WTC11 (cell line): ENCODE results near the gene TRIM75. TPM values are rescaled to one million over a fixed set of nuclear protein-coding genes. Genes with fewer than 3 reads are reported as not detected.

ENCODE experiments used
- ATAC-seq: fragments of 200-7000 bp; cut with Tn5 transposase; 2 replicates; pipeline ENCODE4 v1.10.0; 2021; ENCODE audit warnings: mild to moderate bottlenecking, moderate library complexity
- CTCF ChIA-PET: fragments of 300-600 bp; sonication (Branson Sonifier 250); formaldehyde crosslinking; loops from one replicate; lab custom pipeline; 2021; ENCODE audit warnings: antibody characterized with exemption; lab: Charles Lee
- POLR2A ChIA-PET: fragments of 350-600 bp; sonication (Branson Sonifier 250); formaldehyde crosslinking; loops from one replicate; lab custom pipeline; 2021; ENCODE audit warnings: antibody characterized with exemption; lab: Charles Lee
- DNase-seq: peaks from one replicate; pipeline ENCODE4 v3.0.0; 2021; ENCODE audit warnings: low spot score
- H3K27ac Mint-ChIP-seq: 2 replicates; pipeline ENCODE4 v1.8.0; 2021; ENCODE audit warnings: mixed read lengths
- H3K27me3 Mint-ChIP-seq: 2 replicates; pipeline ENCODE4 v1.8.0; 2021; ENCODE audit warnings: low read depth, mild to moderate bottlenecking, moderate library complexity, mixed read lengths
- H3K36me3 Mint-ChIP-seq: 2 replicates; pipeline ENCODE4 v1.8.0; 2021; ENCODE audit warnings: mixed read lengths
- H3K4me1 Mint-ChIP-seq: 2 replicates; pipeline ENCODE4 v1.8.0; 2022; ENCODE audit warnings: mixed read lengths
- H3K4me3 Mint-ChIP-seq: 2 replicates; pipeline ENCODE4 v1.8.0; 2021; ENCODE audit warnings: mild to moderate bottlenecking, moderate library complexity, mixed read lengths
- H3K9me3 Mint-ChIP-seq: 2 replicates; pipeline ENCODE4 v1.8.0; 2021; ENCODE audit warnings: mixed read lengths
- ATF1 ChIP-seq: sonication (generic); formaldehyde crosslinking; IDR thresholded peaks from 2 replicates; pipeline ENCODE4 v1.8.1; 2023; ENCODE audit warnings: mild to moderate bottlenecking, moderate library complexity, missing genetic modification reagents
- CREM ChIP-seq: sonication (generic); formaldehyde crosslinking; IDR thresholded peaks from 2 replicates; pipeline ENCODE4 v1.8.1; 2022; ENCODE audit warnings: mild to moderate bottlenecking, missing genetic modification reagents, moderate library complexity
- E2F4 ChIP-seq: sonication (generic); formaldehyde crosslinking; IDR thresholded peaks from 2 replicates; pipeline ENCODE4 v1.8.1; 2022; ENCODE audit warnings: low read depth, mild to moderate bottlenecking, moderate library complexity, missing genetic modification reagents, borderline replicate concordance
- ETV6 ChIP-seq: sonication (generic); formaldehyde crosslinking; IDR thresholded peaks from 2 replicates; pipeline ENCODE4 v1.8.1; 2022; ENCODE audit warnings: mild to moderate bottlenecking, missing genetic modification reagents
- FOXJ3 ChIP-seq: sonication (generic); formaldehyde crosslinking; IDR thresholded peaks from 2 replicates; pipeline ENCODE4 v1.9.0; 2021; ENCODE audit warnings: missing genetic modification reagents, mild to moderate bottlenecking, borderline replicate concordance
- FOXK1 ChIP-seq: sonication (generic); formaldehyde crosslinking; IDR thresholded peaks from 2 replicates; pipeline ENCODE4 v1.8.0; 2022; ENCODE audit warnings: mild to moderate bottlenecking, moderate library complexity, missing genetic modification reagents
- FOXP1 ChIP-seq: sonication (generic); formaldehyde crosslinking; IDR thresholded peaks from 2 replicates; pipeline ENCODE4 v1.8.0; 2022; ENCODE audit warnings: missing genetic modification reagents, mild to moderate bottlenecking, moderate library complexity, borderline replicate concordance
- GABPB1 ChIP-seq: sonication (generic); formaldehyde crosslinking; IDR thresholded peaks from 2 replicates; pipeline ENCODE4 v1.8.1; 2023; ENCODE audit warnings: mild to moderate bottlenecking, missing genetic modification reagents
- HMGA2 ChIP-seq: fragments of 250-450 bp; sonication (Bioruptor Pico); IDR thresholded peaks from 2 replicates; pipeline ENCODE4 v1.4.0; 2021; ENCODE audit warnings: mild to moderate bottlenecking, moderate library complexity
- IRF1 ChIP-seq: sonication (generic); formaldehyde crosslinking; IDR thresholded peaks from 2 replicates; pipeline ENCODE4 v1.8.0; 2023; ENCODE audit warnings: missing genetic modification reagents
- MYBL2 ChIP-seq: sonication (generic); formaldehyde crosslinking; IDR thresholded peaks from 2 replicates; pipeline ENCODE4 v1.8.1; 2023; ENCODE audit warnings: mild to moderate bottlenecking, moderate library complexity, missing genetic modification reagents
- RORB ChIP-seq: fragments of 250-450 bp; sonication (Bioruptor Pico); IDR thresholded peaks from 2 replicates; pipeline ENCODE4 v1.9.0; 2021; ENCODE audit warnings: mild to moderate bottlenecking
- SP1 ChIP-seq: sonication (generic); formaldehyde crosslinking; conservative IDR thresholded peaks from 2 replicates; pipeline ENCODE4 v1.8.1; 2022; ENCODE audit warnings: missing genetic modification reagents
- ZNF138 ChIP-seq: sonication (generic); formaldehyde crosslinking; conservative IDR thresholded peaks from 2 replicates; pipeline ENCODE4 v1.8.1; 2022; ENCODE audit warnings: mild to moderate bottlenecking, moderate library complexity, missing genetic modification reagents
- ZNF219 ChIP-seq: sonication (generic); formaldehyde crosslinking; IDR thresholded peaks from 2 replicates; pipeline ENCODE4 v1.8.0; 2023; ENCODE audit warnings: missing genetic modification reagents, mild to moderate bottlenecking, borderline replicate concordance
- ZNF416 ChIP-seq: fragments of 250-450 bp; sonication (Bioruptor Pico); IDR thresholded peaks from 2 replicates; pipeline ENCODE4 v1.9.0; 2021; ENCODE audit warnings: mild to moderate bottlenecking, inconsistent platforms
- ZNF671 ChIP-seq: fragments of 250-450 bp; sonication (Bioruptor Pico); IDR thresholded peaks from 2 replicates; pipeline ENCODE4 v1.8.0; 2021; ENCODE audit warnings: mild to moderate bottlenecking
- total RNA-seq: library from RNA; stranded (reverse); gene quantifications from 3 replicates; pipeline ENCODE4 v1.2.3, GENCODE V29; 2021
- TF ChIP-seq, protein P1 (sequence below): sonication (generic); formaldehyde crosslinking; IDR thresholded peaks from 2 replicates; pipeline ENCODE4 v1.8.1; 2023; ENCODE audit warnings: mild to moderate bottlenecking, missing genetic modification reagents
- TF ChIP-seq, protein P2 (sequence below): sonication (generic); formaldehyde crosslinking; IDR thresholded peaks from 2 replicates; pipeline ENCODE4 v1.8.1; 2022; ENCODE audit warnings: mild to moderate bottlenecking, moderate library complexity, missing genetic modification reagents
- TF ChIP-seq, protein P3 (sequence below): fragments of 250-450 bp; sonication (Bioruptor Pico); IDR thresholded peaks from 2 replicates; pipeline ENCODE4 v1.9.0; 2021; ENCODE audit warnings: mild to moderate bottlenecking
- TF ChIP-seq, protein P4 (sequence below): sonication (generic); formaldehyde crosslinking; IDR thresholded peaks from 2 replicates; pipeline ENCODE4 v1.8.0; 2022; ENCODE audit warnings: missing genetic modification reagents
- TF ChIP-seq, protein P5 (sequence below): sonication (generic); formaldehyde crosslinking; conservative IDR thresholded peaks from 2 replicates; pipeline ENCODE4 v1.8.1; 2022; ENCODE audit warnings: mild to moderate bottlenecking, missing genetic modification reagents

TRIM75 gene
- total RNA-seq, 1 experiment from 2014 or later, result not detected

- TF ChIP-seq IRF1 (CRISPR knock-in tag) (no peak), FOXK1 (CRISPR knock-in tag) (no peak), FOXJ3 (no peak)
- TF ChIP-seq, protein P1, sequence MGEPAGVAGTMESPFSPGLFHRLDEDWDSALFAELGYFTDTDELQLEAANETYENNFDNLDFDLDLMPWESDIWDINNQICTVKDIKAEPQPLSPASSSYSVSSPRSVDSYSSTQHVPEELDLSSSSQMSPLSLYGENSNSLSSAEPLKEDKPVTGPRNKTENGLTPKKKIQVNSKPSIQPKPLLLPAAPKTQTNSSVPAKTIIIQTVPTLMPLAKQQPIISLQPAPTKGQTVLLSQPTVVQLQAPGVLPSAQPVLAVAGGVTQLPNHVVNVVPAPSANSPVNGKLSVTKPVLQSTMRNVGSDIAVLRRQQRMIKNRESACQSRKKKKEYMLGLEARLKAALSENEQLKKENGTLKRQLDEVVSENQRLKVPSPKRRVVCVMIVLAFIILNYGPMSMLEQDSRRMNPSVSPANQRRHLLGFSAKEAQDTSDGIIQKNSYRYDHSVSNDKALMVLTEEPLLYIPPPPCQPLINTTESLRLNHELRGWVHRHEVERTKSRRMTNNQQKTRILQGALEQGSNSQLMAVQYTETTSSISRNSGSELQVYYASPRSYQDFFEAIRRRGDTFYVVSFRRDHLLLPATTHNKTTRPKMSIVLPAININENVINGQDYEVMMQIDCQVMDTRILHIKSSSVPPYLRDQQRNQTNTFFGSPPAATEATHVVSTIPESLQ (CRISPR knock-in tag), result no peak
Observed at GRCh38 chr4:165009493-165010227, 44.0 kb upstream of the TRIM75 start (continued).

DNA sequence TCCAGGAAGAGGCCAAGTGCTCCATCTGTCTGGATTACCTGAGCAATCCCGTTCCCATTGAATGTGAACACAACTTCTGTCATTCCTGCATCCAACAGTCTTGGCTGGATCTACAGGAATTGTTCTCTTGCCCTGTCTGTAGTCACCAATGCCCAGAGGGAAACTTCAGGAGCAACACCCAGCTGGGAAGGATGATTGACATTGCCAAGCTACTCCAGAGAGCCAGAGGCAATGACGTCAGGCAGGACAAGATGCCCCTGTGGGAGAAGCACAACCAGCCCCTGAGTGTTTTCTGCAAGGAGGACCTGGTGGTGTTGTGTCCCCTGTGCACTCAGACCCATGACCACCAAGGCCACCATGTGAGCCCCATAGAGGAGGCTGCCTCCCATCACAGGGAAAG is 43.2 kb upstream of the TRIM75 start:
- ATAC-seq (no peak), DNase-seq (no peak)
- H3K36me3 Mint-ChIP-seq, result no peaks in the 10 kb centered on the region
- H3K4me3 Mint-ChIP-seq, result no peak overlapping the region
- H3K9me3 Mint-ChIP-seq, result no peaks in the 10 kb centered on the region
- H3K4me1 Mint-ChIP-seq, result no peaks in the 10 kb centered on the region
- no peaks in the 10 kb centered on the region; the same call in 1 of the 2 replicates for H3K27me3 Mint-ChIP-seq
- POLR2A ChIA-PET, result no interaction called here
- TF ChIP-seq FOXP1 (CRISPR knock-in tag), result no peak
- TF ChIP-seq ATF1 (CRISPR knock-in tag), result no peak
- no peak for TF ChIP-seq CREM (CRISPR knock-in tag)
- no peak for TF ChIP-seq MYBL2 (CRISPR knock-in tag)
- TF ChIP-seq ZNF138 (CRISPR knock-in tag), result no peak
- CTCF ChIA-PET, result no interaction called here
- H3K27ac Mint-ChIP-seq, result no peak overlapping the region

DNA sequence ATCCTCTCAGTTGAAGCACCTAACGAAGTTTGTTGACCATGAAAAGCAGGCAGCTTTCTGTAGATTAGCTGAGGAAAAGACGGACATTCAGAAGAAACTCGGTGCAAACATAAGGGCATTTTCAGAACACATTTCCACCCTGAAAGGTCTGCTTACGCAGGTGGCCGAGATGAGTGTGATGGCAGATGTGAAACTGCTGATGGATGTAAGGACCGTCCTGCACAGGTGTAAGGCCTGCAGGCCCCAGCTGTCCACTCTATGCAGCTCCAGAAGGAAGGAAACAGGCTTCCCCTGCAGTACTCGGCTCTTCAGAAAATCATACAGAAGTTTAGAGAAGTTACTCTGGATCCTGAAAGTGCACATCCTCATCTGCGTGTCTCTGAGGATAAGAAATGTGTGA is 42.7 kb upstream of the TRIM75 start:
- ATAC-seq (no peak), DNase-seq (no peak)
- ChIA-PET CTCF (no interaction called here), POLR2A (no interaction called here)
- Mint-ChIP-seq H3K36me3 (no peaks in the 10 kb centered on the region), H3K4me1 (no peaks in the 10 kb centered on the region), H3K4me3 (no peak overlapping the region), H3K9me3 (no peaks in the 10 kb centered on the region), H3K27ac (no peak overlapping the region), H3K27me3 (no peaks in the 10 kb centered on the region; the same call in 1 of the 2 replicates)
- TF ChIP-seq SP1 (CRISPR knock-in tag) (no peak), FOXJ3 (no peak), GABPB1 (CRISPR knock-in tag) (no peak), ZNF671 (CRISPR knock-in tag) (no peak), ZNF219 (CRISPR knock-in tag) (no peak), FOXK1 (CRISPR knock-in tag) (no peak), ETV6 (CRISPR knock-in tag) (no peak), E2F4 (CRISPR knock-in tag) (no peak), ZNF416 (CRISPR knock-in tag) (no peak), HMGA2 (CRISPR knock-in tag) (no peak), RORB (CRISPR knock-in tag) (no peak), ATF1 (CRISPR knock-in tag) (no peak)
- TF ChIP-seq, protein P2, sequence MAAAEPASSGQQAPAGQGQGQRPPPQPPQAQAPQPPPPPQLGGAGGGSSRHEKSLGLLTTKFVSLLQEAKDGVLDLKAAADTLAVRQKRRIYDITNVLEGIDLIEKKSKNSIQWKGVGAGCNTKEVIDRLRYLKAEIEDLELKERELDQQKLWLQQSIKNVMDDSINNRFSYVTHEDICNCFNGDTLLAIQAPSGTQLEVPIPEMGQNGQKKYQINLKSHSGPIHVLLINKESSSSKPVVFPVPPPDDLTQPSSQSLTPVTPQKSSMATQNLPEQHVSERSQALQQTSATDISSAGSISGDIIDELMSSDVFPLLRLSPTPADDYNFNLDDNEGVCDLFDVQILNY (CRISPR knock-in tag), result no peak
- TF ChIP-seq, protein P3, sequence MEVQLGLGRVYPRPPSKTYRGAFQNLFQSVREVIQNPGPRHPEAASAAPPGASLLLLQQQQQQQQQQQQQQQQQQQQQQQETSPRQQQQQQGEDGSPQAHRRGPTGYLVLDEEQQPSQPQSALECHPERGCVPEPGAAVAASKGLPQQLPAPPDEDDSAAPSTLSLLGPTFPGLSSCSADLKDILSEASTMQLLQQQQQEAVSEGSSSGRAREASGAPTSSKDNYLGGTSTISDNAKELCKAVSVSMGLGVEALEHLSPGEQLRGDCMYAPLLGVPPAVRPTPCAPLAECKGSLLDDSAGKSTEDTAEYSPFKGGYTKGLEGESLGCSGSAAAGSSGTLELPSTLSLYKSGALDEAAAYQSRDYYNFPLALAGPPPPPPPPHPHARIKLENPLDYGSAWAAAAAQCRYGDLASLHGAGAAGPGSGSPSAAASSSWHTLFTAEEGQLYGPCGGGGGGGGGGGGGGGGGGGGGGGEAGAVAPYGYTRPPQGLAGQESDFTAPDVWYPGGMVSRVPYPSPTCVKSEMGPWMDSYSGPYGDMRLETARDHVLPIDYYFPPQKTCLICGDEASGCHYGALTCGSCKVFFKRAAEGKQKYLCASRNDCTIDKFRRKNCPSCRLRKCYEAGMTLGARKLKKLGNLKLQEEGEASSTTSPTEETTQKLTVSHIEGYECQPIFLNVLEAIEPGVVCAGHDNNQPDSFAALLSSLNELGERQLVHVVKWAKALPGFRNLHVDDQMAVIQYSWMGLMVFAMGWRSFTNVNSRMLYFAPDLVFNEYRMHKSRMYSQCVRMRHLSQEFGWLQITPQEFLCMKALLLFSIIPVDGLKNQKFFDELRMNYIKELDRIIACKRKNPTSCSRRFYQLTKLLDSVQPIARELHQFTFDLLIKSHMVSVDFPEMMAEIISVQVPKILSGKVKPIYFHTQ (CRISPR knock-in tag), result no peak
- TF ChIP-seq, protein P4, sequence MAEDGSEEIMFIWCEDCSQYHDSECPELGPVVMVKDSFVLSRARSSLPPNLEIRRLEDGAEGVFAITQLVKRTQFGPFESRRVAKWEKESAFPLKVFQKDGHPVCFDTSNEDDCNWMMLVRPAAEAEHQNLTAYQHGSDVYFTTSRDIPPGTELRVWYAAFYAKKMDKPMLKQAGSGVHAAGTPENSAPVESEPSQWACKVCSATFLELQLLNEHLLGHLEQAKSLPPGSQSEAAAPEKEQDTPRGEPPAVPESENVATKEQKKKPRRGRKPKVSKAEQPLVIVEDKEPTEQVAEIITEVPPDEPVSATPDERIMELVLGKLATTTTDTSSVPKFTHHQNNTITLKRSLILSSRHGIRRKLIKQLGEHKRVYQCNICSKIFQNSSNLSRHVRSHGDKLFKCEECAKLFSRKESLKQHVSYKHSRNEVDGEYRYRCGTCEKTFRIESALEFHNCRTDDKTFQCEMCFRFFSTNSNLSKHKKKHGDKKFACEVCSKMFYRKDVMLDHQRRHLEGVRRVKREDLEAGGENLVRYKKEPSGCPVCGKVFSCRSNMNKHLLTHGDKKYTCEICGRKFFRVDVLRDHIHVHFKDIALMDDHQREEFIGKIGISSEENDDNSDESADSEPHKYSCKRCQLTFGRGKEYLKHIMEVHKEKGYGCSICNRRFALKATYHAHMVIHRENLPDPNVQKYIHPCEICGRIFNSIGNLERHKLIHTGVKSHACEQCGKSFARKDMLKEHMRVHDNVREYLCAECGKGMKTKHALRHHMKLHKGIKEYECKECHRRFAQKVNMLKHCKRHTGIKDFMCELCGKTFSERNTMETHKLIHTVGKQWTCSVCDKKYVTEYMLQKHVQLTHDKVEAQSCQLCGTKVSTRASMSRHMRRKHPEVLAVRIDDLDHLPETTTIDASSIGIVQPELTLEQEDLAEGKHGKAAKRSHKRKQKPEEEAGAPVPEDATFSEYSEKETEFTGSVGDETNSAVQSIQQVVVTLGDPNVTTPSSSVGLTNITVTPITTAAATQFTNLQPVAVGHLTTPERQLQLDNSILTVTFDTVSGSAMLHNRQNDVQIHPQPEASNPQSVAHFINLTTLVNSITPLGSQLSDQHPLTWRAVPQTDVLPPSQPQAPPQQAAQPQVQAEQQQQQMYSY (CRISPR knock-in tag), result no peak
- TF ChIP-seq, protein P5, sequence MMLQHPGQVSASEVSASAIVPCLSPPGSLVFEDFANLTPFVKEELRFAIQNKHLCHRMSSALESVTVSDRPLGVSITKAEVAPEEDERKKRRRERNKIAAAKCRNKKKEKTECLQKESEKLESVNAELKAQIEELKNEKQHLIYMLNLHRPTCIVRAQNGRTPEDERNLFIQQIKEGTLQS (CRISPR knock-in tag), result no peak
